Endometrial microvascular endothelial cells (primary cell): ENCODE results near the gene OSBPL10. TPM values are rescaled to one million over a fixed set of nuclear protein-coding genes. Genes with fewer than 3 reads are reported as not detected.
"Not testable (repeated sequence)": the region's sequence is repeated elsewhere in the genome, so short reads cannot be mapped to it uniquely, and the experiment has no call there.

Experiments used
- in situ Hi-C: cut with HindIII; loops from 2 replicates; pipeline ENCODE4 v1.10.0; 2017; ENCODE audit warnings: low sequenced_read_pairs, low pct_unique_long_range_greater_than_20kb; ENCODE audit errors: inconsistent ontology term
- total RNA-seq: library from RNA; depleted of rRNA; stranded (reverse); fragments of >200 nt; gene quantifications from one replicate; pipeline ENCODE4 v1.2.3, GENCODE V29; 2015; ENCODE audit errors: inconsistent ontology term

The OSBPL10 gene, protein sequence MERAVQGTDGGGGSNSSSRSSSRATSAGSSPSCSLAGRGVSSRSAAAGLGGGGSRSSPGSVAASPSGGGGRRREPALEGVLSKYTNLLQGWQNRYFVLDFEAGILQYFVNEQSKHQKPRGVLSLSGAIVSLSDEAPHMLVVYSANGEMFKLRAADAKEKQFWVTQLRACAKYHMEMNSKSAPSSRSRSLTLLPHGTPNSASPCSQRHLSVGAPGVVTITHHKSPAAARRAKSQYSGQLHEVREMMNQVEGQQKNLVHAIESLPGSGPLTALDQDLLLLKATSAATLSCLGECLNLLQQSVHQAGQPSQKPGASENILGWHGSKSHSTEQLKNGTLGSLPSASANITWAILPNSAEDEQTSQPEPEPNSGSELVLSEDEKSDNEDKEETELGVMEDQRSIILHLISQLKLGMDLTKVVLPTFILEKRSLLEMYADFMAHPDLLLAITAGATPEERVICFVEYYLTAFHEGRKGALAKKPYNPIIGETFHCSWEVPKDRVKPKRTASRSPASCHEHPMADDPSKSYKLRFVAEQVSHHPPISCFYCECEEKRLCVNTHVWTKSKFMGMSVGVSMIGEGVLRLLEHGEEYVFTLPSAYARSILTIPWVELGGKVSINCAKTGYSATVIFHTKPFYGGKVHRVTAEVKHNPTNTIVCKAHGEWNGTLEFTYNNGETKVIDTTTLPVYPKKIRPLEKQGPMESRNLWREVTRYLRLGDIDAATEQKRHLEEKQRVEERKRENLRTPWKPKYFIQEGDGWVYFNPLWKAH
- 23.3 TPM for total RNA-seq

- in situ Hi-C loops, result no loop called here
Measured at GRCh38 chr3:31981206-31982181, at the start of gene OSBPL10, which contains the start of gene ZNF860. TSS of gene OSBPL10 (minus strand) at chr3:31981262. CDS start at chr3:31981179, 83 bp downstream. TSS of gene ZNF860 (plus strand) at chr3:31981750. CDS start at chr3:31989080, 7,330 bp downstream.

GRCh38 chr3:32026593-32026992 is 45.5 kb upstream of the OSBPL10 start:
- in situ Hi-C loops, result no loop called here

DNA sequence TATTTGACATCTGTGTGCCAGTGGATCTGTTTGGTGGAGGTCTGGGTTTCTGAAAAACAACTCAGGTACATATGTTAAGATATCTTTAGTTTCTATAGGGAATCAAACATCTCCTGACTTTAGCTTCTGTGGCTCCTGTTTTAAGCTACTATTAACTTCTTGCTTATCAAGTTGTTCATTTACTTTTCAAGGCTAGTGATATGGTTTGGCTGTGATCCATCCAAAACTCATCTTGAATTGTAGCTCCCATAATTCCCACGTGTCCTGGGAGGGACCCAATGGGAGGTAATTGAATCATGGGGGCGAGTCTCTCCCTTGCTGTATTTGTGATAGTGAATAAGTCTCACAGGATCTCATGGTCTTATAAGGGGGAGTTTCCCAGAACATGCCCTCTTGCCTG is 41.9 kb upstream of the OSBPL10 start:
- in situ Hi-C loops, result no loop called here

DNA sequence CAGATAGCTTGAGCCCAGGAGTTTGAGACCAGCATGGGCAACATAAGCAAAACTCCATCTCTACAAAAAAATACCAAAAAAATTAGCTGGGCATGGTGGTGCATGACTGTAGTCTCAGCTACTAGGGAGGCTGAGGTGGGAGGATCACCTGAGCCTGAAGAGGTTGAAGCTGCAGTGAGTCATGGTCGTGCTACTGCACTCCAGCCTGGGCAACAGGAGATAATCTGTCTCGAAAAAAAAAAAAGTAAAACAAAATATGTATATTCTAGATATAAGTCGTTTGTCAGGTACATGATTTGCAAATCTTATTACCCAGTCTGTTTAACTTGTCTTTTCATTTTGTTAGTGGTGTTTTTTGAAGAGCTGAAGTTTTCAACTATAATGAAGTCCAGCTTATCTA is 40.7 kb upstream of the OSBPL10 start:
- in situ Hi-C loops, result no loop called here

GRCh38 chr3:32021155-32021554 is 40.1 kb upstream of the OSBPL10 start:
- in situ Hi-C loops, result no loop called here

DNA sequence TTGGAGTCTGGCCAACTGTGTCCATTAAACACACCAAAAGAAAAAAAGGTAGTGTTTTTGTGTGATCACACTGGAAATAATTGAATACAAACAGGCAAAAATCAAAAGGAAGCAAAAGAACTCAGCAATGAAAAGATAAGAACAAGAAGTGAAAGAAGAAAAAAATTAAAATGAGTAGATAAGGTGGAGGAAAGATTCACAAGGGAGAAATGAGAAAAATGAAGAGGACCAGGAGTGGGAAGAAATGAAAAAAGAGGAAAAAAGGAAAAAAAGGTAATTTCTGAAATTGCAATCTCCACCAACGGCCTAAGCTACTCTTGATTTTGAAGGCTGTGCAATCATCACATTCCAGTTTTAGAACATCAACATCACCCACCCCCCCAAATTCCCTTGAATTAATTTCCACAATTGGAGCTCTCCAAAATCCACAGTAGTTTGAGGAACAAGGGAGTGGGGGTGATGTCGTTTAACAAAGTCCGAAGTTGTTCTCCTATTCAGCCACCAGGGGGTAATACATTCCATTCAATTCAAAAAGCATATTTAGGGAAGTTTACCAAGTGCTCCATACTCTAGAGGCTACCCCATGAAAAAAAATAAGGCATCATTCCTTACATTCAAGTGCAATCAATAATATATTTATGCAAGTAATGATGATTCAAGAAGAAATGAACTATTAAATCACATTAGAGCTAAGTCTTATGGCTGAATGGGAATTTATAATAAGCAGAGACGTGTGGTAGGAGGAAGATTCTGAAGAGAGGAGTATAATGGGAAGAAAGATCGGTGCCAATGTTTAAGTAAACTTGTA is 37.9 kb upstream of the OSBPL10 start:
- in situ Hi-C loops, result no loop called here

DNA sequence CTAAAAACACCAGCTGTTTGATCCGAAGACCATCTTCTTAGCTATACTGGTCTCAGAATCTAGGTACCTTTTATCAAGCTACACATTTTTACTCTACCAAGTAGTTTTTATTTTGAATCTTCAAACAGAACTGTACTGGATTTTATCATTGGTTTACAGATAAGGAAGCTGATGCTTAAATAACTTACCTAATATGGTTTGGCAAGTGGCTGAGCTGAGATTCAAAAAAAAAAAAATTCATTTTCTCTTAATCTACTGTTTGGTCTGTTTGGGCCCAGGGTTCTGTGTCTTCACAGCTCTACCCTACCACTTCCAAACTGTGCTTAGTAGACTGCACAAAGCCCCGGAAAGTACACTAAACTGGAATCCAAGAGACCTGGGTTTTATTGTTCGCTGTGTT is 36.2 kb upstream of the OSBPL10 start:
- in situ Hi-C loops, result no loop called here

- in situ Hi-C loops, result not testable (repeated sequence)
Measured at GRCh38 chr3:32015638-32016037, 34.6 kb upstream of the OSBPL10 start.

DNA sequence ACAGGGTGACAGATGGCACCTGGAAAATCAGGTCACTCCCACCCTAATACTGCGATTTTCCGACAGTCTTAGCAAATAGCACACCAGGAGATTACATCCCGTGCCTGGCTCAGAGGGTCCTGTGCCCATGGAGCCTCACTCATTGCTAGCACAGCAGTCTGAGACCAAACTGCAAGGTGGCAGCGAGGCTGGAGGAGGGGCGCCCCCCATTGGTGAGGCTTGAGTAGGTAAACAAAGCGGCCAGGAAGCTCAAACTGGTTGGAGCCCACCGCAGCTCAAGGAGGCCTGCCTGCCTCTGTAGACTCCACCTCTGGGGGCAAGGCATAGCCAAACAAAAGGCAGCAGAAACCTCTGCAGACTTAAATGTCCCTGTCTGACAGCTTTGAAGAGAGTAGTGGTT is 29.6 kb upstream of the OSBPL10 start:
- in situ Hi-C loops, result not testable (repeated sequence)

- in situ Hi-C loops, result no loop called here
Measured at GRCh38 chr3:32009957-32010356, 28.9 kb upstream of the OSBPL10 start.

DNA sequence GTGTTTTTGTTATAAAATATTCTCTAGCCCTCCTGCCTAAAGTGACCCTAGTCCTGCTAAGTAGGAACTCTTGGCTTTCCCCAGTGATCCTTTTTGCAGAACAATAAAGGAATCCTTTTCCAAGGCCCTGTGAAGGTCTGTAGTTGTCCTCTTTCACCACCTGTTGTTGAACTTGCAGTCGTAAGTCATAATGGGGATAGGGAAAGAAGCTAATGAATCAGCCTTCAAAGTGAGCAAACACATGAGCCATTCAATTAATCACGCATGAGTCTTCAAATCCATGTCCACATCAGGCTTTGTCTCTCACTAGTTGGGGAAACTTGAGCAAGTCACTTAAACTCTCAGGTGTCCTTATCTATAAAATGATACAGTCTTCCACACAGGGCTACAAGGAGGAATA is 28.0 kb upstream of the OSBPL10 start:
- in situ Hi-C loops, result no loop called here

GRCh38 chr3:32004113-32004765 is 23.2 kb upstream of the OSBPL10 start:
- in situ Hi-C loops, result no loop called here

DNA sequence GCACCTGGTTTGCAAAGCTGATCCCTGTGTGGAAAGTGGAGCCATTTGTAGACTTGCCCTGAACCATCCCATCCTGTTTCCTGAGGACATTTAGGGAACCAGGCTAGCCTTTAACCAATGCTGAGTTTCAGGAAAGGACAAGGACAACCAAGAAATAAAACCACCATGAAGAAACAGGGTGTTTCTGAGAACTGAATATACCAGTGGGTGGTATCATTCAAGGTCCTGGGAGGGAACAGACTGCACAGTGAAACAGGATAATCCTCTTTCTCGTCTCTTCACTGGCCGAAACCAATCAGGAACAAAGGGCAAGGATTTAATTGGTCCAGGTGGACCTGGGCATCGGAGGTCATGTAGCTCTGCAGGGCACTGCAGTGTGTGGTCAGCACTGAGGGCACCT is 22.3 kb upstream of the OSBPL10 start:
- in situ Hi-C loops, result no loop called here

- in situ Hi-C loops, result no loop called here
Measured at GRCh38 chr3:32002561-32003368, 21.7 kb upstream of the OSBPL10 start.

GRCh38 chr3:32000877-32001276 is 19.8 kb upstream of the OSBPL10 start:
- in situ Hi-C loops, result no loop called here

- in situ Hi-C loops, result no loop called here
Measured at GRCh38 chr3:31999907-32000439, 18.9 kb upstream of the OSBPL10 start.

GRCh38 chr3:31997500-31997899 is 16.4 kb upstream of the OSBPL10 start:
- in situ Hi-C loops, result no loop called here
